ENCODE data around the gene RFC5.

DNA sequence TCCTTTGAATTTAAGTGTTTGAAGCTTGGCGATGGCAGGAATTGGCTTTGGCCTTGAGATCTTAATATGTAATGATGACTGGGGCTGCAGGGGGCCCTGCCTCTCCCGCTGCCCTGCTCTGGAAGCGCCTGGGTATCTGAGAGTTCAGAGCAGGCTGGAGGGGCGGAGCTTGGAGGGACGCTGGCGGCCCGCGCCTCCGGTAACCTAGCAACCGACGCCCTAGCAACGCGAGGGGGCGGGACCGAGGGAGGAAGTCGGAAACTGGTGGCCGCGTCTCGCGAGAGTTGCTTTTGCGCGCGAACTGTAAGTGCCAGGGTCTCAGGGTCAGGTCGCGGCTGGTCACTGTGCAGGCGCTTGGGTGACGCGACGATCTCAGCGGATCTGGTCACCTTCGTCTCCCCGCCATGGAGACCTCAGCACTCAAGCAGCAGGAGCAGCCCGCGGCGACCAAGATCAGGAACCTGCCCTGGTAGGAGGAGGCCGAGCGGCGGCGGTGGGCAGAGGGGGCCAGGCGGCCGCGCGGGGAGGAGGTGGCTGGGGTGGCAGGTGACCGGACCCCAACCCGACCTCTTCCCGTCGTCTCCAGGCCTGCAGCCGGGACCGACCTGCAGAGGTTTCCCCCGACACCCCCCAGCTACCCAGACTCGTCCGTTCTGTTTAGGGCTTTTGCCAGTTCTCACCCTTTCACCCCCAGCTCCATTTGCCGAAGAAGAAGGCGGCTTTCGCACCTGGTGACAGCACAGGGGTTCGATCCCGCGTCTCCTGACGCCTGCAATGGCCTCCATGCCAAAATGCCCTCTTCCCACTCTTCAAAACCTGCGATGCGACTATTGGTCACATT is at the start of gene RFC5:
- TF ChIP-seq, protein P1, sequence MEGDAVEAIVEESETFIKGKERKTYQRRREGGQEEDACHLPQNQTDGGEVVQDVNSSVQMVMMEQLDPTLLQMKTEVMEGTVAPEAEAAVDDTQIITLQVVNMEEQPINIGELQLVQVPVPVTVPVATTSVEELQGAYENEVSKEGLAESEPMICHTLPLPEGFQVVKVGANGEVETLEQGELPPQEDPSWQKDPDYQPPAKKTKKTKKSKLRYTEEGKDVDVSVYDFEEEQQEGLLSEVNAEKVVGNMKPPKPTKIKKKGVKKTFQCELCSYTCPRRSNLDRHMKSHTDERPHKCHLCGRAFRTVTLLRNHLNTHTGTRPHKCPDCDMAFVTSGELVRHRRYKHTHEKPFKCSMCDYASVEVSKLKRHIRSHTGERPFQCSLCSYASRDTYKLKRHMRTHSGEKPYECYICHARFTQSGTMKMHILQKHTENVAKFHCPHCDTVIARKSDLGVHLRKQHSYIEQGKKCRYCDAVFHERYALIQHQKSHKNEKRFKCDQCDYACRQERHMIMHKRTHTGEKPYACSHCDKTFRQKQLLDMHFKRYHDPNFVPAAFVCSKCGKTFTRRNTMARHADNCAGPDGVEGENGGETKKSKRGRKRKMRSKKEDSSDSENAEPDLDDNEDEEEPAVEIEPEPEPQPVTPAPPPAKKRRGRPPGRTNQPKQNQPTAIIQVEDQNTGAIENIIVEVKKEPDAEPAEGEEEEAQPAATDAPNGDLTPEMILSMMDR (conservative IDR thresholded peaks at IDR 0.05) = no peak
- no peak for TF ChIP-seq EZH2 (IDR thresholded peaks at IDR 0.05; ENCODE audit: low read depth)
